HG02973 (cell line): ENCODE data around the gene PDPK1.

Experiments
- ATAC-seq: cut with Tn5 transposase; IDR thresholded peaks from one replicate; pipeline ENCODE4 v1.9.1; 2021; ENCODE audit warnings: moderate library complexity; ENCODE audit not compliant: unreplicated experiment

The PDPK1 gene

DNA sequence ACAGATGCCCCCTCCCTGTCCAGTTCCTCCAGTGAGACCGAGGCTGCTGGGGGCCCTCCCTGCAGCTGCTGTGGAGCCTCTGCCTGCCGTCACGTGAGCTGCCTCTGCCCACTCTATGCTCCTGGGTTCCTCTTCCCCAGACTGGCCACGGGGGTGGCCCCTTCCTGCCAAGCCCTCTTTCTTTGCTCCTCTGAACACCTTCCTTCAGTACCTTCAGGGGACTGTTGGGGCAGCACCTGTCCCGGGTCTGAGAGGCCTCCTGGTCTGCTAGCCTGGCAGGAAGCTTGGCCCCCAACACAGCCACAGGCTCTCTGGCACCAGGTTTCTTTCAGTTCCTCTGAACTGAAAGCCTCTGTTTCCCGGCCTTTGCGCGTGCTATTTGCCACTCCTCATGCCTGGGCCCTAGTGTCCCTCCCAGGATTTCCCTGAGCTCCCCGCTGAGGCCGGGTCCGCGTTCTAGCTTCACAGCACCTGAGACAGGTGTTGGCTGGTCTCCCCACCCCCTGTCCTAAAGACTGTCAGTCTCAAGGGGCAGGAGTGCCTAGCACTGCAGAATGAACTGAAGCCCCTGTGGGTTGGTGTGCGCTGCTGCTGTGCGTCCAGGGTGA is 30.7 kb upstream of the PDPK1 start:
- no peak for ATAC-seq

DNA sequence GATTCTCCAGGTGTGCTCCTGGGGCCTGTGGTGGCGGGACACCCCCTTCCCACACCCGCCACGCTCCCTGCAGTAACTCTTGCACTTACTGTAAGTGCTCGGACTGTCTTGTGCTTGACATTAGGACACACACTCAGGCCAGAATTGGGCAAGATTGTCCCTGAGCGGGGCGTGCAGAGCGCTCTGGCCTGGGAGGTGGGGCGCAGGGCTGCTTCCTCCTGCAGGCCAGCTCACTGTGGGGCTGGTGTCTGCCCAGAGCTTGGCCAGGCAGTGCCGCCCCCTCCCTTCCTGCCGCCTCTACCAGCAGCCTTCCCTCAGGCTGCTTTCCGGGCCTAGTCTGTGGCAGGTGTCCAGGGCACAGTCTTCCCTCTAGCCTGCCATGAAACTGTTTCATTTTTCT is 30.2 kb upstream of the PDPK1 start:
- no peak for ATAC-seq

DNA sequence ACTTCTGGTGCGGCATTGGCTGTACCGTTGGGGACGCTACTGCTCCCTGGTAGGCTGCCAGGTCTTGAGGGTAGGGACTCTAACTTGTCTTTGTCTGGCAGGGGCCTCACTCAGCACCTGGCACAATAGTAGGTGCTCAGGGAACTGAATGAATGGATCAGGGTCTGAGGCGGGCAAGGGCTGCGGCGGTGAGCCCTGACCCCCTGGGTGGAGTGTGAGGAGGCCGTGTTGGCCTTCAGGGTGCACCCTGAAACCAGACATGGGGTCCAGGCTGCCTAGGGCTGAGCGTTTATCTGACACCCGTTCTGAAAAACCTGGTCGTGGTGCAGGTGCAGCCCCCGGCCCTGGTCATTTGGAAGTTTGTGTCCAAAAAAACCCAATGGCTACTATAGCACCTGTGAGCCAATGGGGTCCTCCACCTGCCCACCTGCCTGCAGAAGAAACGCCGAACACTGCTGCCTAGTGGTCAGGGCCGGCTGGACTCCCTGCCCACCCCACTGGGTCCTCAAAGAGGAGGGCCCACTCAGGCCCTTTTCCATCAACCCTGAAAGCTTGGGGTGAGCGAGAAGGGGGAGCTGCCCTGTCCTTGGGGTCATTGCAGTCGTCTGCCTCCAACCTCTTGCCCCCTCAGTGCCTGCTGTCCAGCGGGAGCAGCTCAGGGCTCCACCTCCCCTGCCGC is 29.0 kb upstream of the PDPK1 start:
- no peak for ATAC-seq

DNA sequence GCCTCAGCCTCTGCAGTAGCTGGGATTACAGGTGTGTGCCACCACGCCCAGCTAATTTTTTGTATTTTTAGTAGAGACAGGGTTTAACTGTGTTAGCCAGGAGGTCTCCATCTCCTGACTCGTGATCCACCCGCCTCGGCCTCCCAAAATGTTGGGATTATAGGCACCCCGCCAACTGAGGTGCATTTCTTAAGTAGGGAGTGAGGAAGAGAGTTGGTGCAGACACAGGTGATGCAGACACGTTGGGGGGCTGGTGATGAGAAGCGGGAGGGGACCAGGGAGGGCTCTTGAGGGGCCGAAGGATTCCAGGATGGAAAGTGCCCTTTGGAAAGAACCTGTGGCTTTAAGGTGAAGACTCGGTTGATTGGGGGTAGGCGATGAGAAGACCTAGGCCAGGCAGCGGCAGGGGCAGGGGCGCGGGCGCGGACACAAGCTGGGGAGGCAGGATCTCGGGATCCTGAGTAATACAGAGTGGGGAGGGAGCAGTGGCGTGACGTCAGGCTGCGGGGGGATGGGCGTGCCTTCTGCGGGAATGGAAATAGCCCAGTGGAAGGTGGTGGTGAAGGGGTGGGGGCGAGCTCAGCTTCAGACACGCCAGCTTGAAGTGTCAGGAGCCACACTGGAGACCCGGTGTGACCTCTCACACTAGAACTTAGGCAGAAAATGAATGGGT is 26.6 kb upstream of the PDPK1 start:
- ATAC-seq = no peak

DNA sequence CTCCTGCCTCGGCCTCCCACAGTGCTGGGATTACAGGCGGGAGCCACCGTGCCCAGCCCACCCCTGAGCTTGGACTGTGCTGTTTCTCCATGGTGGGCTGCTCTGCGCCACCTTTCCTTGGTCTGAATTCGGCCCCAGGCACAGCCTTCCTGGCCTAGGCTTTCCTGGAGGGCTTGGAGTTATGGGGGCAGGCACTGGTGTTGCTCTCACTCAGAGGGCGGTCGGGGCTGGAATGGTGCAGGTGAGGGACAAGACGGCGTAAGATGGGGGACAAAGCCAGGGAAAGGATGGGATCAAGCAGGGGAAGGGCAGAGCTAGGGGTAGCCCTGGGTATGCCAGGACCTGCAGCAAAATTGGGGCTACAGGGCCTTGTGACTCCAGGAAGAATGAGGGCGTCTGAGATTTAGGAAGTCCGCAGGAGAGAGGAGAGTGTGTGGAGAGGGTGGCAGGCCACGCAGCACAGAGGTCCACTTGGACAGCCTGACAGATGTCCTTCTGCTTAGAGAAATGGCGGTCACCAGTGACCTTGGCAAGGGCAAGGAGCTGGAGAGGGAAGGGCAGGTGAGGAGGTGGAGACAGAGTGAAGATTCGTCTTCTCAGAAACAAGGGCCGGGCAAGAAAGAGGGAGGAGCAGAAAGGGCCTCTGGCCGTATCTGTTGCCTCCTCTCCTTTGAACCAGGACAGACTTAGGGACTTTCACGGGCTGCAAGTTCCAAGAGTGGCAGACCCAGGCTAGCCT is 25.7 kb upstream of the PDPK1 start:
- ATAC-seq = no peak

DNA sequence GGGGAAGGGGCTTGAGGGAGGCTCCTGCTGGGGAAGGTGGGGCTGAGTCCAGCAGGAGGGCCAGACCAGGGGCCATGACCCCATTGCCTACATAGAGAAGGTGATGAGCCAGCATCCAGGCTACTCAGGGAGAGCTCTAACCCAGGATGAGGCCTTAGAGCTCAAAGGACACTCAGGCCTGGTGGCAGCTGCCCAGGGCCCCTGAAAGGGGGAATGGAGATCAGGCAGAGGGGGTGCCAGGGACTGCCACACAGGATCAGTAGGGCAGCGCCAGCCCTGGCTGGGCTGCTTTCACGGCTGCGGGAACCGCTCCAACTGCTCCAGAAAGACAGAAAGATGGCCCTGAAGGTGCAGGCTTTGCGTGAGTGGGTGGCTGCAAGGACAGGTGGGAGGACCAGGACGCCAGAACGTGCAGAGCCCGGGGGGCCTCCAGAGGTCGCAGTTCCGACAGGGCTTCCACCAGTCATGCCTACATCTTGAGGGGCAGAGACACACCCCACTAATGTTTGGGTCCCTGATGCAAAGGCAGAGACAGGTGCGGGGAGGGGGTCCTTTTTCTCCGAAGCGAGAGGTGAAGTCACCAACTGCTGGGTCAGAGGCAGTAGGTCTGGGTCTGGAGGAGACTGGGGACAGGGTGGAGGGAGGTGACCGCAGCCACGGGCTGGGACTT is 25.0 kb upstream of the PDPK1 start:
- peak; percentile 3 for ATAC-seq

DNA sequence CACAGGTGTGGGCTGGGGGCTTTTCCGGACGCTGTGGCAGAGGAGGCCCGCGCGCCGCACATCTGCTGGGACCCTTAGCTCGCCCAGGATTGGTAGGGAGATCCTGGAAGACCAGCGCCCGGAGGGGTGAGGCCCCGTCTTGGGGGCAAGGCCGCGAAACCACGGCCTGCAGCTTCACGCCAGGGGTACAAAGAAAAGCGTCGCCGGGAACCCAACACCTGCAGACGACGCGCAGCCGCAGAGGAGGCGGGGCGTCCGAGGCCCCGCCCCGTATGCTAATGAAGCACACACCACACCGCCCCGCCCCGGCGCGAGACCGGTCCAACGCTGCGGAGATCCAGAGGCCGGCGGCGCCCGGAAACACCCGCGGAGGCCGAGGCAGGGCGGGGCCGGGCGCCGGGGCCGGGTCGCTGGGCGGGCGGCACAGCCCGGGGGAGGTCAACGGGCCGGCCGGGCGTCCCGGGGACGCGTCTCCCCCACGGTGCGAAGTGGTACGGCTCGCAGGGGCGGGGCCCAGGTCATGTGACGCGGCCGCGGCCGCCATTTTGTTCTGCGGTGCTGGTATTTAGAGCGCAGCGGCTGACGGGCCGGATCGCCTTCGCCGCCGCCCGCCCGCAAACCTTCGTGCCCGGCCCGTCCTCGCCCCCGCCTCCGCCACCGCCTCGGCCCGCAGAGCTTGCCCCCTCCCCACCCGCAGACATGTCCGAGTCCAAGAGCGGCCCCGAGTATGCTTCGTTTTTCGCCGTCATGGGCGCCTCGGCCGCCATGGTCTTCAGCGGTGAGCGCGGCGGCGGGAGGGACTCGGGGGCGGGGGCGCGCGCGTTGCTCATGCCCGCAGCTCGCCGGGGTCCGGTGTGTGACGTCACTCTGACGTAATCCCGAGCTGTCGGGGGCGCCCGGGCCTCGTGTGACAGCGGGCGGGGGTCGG is 24.2 kb upstream of the PDPK1 start, which contains the start of gene ATP6V0C:
Gene ATP6V0C, plus strand, starts transcription at position 548 of the 928 bp plus-strand sequence. Its CDS starts 152 bp downstream, at position 700.
- peak; percentile 49 for ATAC-seq

DNA sequence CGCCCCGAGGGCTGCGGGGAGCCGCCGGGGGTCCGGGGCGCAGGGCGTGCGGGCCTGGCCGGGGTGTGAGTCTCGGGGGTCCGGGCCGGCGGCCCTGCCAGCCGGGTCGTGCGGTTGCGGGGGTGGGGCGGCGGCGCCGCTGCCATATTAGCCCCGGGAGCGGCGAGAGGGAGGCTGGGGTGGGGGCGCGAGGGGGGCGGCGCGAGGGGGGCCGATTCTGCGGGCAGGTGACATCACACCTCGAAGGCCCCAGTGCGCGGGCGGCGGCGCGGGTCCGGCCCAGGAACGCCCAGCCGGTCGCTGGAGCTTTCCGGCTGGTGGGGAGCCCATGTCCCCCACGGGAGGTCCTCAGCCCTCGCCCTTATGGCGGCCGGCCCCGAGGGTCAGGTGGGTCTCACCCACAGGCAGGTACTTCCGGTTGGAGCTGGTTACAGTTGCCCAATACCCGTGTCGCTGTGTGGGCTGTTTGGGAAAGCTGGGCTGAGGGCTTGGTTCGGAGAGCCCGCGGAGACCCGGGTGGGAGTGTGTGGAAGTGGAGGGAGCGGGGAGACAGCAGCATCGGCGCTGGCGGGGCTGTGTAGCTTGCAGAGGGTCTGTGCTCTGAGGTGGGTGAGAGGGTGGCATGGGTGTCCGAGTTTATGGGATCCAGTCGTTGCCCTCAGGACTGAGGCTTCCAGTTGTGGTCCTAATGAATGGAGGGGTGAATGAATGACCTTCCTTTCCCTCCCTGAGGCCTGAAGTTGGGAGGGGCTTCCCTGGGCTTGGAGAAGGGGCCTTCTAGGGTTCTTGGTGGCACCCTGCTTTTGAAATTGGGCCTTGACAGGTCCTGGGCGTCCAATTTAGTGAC is 23.3 kb upstream of the PDPK1 start:
- no peak for ATAC-seq

DNA sequence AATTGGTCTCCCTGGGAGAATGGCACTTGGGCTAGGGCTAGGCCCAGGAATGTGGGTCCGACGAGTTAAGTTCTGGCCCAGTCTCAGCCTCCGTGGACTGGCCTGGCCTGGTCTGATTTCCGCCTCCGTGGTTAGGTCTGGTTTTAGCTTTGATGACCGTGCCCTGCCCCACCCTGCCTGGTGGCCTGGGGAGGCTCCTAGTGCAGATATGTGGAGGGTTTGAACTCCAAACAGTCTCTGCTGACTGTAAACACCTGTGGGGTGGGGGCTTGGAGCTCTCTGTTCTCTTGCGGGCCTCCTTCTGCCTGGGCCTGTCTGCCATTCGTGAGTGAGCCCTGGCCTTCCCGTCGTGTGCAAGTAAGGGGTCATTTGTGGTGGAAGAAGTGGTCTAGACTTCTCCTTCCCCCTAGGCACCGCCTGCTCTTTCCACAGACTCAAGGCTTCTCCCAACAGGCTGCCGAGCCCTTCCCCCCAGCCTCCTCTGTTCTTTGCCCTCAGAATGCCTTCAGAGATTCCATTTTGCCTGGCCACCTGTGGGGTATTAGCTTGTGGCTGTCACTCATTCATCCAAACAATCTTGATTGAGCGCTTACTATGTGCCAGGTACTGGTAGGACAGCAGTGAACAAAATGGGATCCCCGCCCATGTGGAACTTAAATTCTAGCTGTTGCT is 22.5 kb upstream of the PDPK1 start:
- ATAC-seq = no peak

DNA sequence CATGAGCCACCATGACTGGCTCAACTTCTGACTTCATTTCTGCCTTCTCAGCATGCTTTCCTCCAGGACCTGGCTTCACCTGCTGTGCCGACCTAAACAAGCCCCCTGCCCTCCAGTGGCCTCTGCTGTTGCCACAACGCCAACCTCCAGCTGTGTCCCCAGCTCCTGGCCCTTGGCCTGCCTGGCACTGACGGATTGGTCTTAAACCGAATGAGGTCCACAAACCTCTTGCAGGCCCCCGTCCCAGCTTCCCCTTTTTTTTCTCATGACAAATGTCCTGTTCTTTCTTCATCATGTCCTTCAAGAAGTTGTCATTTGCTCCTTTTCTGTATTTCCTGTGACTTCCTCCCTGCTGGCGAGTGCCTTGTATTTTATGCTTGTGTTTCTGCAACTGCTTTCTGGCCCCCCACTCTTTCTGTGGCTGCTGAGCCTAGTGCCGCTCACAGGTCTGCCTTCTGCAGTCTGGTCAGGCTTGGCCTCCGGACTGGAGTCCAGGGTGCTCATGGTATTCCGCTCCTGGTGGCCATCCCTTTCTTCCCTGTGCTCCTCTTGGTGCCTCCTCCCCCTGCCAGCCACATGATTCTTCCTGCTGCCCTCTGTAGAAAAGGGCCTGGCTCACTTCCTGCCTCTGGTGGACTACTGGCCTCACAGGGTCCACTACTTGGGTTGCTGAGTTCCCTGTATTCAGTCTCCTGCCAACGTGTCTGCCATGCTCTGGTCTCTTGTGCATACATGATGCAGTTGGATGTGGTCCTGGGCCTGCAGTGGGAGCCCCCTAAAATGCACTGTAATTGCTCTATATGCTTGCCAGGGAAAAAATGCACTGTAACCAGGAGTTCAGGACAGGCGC is 21.2 kb upstream of the PDPK1 start:
- no peak for ATAC-seq

DNA sequence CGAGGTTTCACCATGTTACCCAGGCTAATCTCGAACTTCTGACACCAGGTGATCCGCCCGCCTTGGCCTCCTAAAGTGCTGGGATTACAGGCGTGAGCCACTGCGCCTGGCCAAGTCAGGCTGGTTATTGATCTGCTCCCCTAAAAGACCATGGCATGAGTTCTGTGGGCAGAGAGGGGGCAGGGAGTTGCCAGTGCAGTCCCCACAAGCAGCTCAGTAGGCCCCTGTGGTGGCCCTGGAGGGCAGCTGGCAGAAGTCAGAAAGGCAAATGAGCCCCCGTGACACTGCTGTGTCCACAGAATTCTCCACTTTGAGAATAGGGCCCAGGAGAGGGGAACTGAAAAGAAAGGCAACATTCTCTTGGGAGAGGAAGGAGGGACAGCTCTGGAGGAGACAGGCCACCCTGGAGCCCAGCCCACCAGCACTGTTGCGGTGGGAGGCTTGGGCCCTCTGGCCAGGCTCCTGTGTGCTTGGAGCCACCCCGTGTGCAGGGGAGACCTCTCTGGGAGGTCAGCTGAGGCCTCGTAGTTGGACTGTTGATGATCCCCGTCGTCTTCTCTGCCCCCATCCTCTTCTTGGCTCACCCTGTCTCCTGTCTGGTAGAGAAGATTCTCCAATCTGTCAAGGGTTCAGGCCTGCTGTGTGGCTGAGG is 19.7 kb upstream of the PDPK1 start:
- ATAC-seq = no peak

DNA sequence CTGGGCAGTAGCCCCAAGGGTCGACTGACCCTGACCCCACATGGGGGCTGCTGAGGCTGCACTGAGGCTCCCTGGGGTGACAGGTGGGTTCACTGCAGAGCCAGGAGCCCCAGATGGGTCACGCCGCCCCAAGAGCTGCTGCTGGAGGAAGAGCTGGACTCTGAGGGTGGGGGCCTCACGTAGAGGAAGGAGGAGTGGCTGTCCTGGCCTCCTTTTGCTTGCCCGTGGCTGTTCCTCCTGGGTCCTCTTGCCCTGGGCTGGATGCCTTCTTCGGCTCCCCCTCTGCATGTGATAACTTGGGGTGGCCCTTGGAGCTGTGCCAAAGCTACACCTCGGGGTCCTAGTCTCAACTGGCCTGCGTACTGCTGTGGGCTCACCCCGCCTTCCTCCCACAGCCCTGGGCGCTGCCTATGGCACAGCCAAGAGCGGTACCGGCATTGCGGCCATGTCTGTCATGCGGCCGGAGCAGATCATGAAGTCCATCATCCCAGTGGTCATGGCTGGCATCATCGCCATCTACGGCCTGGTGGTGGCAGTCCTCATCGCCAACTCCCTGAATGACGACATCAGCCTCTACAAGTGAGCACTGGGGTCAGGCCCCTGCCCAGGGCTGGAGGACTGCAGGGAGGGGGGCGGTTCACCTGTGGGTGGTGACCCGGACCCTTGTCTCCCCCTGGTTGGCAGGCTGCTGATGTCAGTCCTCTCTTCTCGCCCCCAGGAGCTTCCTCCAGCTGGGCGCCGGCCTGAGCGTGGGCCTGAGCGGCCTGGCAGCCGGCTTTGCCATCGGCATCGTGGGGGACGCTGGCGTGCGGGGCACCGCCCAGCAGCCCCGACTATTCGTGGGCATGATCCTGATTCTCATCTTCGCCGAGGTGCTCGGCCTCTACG is 18.8 kb upstream of the PDPK1 start:
- no peak for ATAC-seq

DNA sequence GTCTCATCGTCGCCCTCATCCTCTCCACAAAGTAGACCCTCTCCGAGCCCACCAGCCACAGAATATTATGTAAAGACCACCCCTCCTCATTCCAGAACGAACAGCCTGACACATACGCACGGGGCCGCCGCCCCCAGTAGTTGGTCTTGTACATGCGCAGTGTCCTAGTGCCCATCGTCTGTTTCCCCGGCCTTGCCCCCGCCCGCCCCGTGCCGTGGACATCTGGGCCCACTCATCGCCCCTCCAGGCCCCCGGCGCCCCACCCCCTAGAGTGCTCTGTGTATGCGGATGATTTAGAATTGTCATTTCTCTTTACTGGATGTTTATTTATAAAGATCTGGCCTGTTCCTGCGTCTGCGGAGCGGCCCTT is 18.1 kb upstream of the PDPK1 start:
- ATAC-seq = no peak

DNA sequence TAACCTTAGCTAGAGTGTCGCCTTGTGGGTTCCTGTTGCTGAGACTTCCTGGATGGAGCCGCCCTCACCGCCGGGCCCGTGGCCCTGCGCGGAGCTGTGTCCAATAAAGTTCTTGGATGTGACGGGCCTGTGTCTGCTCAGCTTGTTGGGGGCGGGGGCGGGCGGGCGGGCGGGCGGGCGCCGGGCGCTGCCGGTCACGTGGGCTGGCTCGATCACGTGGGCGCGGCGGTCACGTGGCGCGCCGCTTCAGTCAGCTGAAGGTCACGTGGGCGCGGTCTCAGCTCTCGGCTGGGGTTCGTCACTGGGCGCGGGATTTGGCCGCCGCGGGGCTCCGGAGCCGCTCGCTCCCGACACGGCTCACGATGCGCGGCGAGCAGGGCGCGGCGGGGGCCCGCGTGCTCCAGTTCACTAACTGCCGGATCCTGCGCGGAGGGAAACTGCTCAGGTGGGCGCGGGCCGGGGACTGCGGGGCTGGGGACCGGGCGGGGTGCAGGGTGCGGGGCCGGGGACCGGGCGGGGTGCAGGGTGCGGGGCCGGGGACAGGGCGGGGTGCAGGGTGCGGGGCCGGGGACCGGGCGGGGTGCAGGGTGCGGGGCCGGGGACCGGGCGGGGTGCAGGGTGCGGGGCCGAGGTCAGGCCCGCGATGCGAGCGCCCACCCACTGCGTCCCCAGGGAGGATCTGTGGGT is 17.6 kb upstream of the PDPK1 start, which contains the start of gene AMDHD2:
Gene AMDHD2, plus strand, starts transcription at position 275 of the 687 bp plus-strand sequence. Its CDS starts 88 bp downstream, at position 363.
- ATAC-seq = no peak

DNA sequence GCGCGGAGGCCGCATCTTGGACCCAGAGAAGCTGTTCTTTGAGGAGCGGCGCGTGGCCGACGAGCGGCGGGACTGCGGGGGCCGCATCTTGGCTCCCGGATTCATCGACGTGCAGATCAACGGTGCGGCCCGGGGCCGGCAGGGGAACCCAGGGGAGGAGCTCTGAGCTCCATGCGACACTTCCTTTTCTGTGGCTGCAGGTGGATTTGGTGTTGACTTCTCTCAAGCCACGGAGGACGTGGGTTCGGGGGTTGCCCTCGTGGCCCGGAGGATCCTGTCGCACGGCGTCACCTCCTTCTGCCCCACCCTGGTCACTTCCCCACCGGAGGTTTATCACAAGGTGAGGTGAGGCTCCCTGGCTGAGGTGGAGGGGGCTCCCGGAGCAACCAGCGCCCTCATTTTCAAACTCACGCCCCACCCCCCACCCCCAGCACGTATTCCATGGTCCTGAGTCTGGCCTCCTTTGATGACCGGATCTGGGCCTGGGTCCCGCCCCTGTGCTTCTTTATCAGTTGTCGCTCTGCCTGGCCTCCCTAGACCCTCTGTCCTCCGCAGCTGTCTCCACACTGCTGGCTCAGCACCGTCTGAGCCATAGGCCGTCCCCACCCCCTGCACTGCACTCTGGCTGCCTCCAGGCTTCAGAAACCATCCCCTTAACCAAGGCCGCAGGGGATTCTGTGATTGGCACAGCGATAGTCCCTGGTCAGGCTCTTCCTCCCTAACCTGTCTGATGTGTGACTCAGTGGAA is 16.9 kb upstream of the PDPK1 start:
- no peak for ATAC-seq
